Fibroblast of peridontal ligament (primary cell): ENCODE data around the gene B4GALT6.
"Not testable (repeated sequence)": the region's sequence is repeated elsewhere in the genome, so short reads cannot be mapped to it uniquely, and the experiment has no call there.

Experiments used
- DNase-seq: peaks from one replicate; pipeline ENCODE4 v3.0.0-alpha.2; 2010; ENCODE audit errors: extremely low read depth

Gene B4GALT6, protein sequence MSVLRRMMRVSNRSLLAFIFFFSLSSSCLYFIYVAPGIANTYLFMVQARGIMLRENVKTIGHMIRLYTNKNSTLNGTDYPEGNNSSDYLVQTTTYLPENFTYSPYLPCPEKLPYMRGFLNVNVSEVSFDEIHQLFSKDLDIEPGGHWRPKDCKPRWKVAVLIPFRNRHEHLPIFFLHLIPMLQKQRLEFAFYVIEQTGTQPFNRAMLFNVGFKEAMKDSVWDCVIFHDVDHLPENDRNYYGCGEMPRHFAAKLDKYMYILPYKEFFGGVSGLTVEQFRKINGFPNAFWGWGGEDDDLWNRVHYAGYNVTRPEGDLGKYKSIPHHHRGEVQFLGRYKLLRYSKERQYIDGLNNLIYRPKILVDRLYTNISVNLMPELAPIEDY

DNA sequence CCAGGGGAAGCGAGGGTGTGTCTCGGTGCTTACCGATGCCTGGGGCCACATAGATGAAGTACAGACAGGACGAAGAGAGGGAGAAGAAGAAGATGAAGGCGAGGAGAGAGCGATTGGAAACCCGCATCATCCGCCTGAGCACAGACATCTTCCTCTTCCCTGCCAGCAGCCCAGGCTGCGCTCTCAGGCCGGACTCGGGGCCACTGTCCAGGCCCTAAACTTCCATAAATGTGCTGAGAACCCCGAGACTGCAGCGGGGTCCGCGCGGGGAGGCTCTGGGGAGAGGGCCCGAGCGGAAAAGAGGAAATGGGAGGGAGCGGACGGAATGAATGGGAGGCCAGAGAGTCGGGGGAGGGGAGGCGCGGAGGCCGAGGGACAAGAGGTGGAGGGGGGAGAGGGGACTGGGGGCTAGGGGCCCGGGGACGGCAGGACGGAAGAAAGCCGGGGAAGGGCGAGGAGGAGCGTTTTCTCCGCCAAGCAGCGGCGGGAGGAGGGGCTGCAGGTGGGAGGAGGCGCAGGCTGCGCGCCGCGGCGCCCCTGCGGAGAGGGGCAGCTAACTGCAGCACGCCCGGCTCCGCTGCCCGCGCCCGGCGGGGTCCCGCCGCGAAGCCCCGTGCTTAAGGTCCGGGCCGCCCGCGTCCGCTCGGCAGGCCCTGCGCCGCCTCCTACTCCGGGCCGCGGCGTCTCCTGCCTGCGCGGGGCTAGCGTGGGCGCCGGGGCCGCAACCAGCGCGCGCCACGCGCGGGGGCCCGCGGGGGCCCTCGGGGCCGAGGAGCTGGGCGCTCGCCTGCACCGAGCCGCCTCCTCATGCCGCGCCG lies at the start of gene B4GALT6:
TSS of gene B4GALT6 (minus strand) at position 303 of the 818 bp plus-strand sequence. CDS start at position 148, 155 bp downstream.
- DNase-seq = no peak

DNA sequence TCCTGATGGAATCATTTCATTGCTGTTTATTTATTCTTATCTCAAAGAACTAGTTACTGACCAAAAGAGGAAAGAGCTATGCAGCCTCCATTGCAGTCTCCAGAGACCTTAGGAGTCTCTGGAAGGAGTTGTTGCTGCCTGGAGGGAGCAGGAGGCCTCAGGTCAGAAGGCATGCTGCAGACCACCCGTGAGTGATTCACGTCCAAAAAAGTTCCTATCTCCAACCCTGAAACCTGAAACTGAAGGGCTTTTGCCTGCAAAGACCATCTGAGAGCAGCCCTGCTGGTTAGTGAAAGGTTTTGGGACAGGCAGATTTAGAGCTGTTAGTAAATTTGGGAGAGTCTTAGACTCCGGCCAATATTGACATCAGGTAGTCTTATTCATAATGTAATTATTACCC lies 47.2 kb upstream of the B4GALT6 start:
- DNase-seq = no peak

DNA sequence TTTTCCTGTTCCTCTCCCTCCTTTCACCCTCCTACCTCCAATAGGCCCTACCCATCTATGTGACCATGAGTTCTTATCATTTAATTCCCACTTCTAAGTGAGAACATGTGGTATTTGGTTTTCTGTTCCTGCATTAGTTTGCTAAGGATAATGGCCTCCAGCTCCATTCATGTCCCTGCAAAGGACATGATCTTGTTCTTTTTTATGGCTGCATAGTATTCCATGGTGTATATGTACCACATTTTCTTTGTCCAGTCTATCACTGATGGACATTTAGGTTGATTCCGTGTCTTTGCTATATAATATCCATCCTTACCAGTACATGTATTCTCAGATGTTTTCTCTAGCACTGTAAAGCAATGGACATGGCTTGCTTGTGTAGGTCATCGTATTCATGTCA lies 44.8 kb upstream of the B4GALT6 start:
- DNase-seq = not testable (repeated sequence)

DNA sequence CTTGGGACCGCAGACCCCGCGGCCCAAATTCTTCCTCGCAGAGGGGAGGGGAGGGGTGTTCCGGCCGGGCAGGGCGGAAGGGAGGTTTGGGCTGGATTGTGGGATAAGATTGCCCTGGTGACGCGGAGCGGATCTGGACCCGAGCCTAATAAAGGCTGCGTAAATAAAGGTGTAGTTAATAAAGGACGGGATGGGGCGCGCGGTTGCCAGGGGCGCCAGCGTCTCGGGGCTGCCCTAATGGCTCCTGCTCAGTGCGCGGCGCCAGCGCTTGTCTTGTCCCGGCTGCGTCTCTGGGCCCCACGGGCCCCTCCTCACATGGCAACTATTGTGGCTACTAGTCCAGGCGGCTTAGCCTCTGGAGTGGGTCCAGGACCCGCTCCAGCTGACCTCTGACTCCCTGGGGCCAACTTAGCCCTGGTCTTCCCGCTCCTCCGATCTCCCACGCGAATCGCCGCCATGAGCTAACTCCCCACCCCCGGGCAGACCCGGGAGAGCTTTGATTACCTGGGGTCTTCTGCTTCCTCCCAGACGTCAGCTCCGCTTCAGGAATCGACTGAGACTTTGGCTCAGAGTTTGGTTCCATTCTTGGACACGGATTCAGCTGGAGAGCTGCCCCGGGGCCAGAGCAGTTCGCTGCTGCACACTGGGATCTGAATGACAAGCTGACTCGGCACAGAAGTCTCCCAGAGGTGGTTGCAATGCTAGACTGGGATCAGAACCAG lies 39.8 kb upstream of the B4GALT6 start:
- DNase-seq = peak; percentile 16

DNA sequence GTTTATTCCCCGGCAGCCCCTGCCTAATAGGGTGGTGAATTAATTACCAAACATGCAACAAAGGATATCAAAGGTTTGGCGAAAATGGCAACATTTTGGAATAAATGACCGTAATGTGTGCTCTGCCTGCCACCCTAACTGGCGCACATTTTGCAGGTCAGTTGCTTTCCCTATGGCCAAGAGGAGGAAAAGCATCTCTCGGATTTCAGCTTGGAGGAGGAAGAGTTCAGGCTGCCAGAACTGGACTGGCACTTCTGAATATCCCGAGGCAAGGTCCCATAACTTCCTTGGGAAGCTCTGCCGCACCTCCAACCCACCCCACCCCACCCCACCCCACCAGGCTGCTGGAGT lies 39.2 kb upstream of the B4GALT6 start:
- DNase-seq = no peak

DNA sequence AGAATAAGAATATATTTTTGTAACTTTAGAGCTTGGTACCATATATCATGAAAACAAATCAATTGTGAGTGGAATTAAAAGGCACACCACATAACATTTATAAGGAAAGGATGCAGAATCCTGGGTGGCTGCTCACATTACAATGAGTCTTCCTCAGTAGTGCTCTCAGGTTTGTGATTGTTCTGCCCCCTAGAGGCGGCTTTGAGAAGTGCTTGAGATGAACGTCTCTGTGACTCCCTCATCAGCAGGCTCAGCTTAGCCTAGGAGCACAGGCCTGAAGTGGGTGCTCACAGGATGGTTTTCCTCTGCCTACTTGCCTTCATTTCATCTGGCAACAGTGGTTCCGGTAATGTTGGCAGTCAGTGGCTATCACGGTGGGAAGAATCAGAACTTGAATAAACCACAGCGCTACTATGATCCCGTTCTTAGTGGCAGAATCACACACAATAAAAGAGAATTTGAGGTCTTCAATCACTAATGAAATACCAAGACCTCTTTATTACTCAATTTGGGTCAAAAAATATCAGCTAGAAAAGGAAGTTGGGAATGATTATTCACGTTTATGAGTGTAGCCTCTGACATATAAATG lies 38.1 kb upstream of the B4GALT6 start:
- peak; percentile 83 for DNase-seq

DNA sequence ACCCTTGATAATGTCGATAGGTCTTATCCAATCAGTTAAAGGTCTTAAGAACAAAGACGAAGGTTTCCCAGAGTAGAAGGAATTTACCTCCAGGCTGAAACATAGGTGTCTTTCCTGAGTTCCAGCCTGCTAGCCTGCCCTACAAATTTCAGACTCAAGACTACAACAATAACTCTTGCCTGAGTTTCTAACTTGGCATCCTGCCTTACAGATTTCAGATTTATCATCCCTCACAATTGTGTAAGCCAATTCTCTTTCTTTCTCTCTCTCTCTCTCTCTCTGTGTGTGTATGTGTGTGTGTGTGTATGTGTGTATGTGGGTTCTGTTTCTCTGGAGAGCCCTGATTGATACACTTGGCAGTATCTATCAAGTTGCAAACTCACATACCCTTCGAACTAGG lies 37.2 kb upstream of the B4GALT6 start:
- no peak for DNase-seq

DNA sequence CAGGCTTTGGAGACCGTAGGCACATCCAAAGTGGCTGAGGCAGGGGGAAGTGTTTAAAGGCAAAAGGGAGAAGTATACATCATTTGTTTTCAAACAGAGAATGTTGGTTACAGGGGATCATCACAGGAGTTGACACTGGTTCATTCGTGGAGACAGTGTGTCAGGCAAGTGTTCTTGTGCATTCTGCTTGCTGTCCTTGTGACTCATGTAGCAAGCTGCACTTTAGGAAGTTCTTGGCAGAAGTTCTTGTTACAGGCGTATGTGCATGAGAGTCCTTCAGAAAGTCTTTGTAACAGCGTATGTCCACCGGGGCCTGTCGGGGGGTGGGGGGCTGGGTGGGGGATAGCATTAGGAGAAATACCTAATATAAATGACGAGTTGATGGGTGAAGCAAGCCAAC lies 36.5 kb upstream of the B4GALT6 start:
- no peak for DNase-seq

DNA sequence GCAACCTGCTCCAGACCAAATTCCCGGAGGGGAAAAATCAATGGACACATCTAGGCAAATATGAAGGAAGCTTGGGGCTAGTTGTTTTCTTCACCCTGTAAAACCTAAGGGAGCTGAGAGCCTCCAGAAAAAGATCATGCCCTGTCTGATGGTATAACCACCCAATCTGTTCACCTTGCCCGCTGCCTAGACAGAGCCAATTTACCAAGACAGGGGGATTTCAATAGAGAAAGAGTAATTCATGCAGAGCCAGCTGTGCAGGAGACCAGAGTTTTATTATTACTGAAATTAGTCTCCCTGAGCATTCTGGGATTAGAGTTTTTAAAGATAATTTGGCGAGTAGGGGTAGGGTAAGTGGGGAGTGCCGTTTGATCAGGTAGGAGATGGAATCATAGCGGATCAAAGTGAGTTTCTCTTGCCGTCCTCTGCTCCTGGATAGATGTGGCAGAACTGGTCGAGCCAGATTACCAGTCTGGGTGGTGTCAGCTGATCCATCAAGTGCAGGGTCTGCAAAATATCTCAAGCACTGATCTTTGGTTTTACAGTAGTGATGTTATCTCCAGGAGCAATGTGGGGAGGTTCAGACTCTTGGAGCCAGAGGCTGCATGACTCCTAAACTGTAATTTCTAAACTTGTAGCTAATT lies 35.1 kb upstream of the B4GALT6 start:
- DNase-seq = no peak

DNA sequence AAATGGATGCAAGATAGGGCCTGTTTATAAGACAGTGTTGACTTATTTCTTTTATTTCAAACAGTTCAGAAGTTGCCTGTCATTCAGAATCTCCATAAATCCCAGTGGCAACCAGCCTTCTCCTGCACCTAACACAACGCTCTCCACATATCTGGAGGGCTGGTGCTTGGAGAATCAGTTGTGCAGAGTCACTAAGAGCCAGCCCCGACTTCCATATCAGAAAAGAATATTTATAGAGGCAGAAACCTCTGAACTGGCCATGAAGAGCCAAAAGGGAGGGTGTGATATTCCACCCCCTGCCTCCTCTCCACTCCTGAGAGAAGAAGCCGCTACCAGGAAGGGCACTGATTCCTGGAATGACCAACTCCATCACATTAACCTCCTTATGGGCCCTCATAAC lies 34.0 kb upstream of the B4GALT6 start:
- no peak for DNase-seq

DNA sequence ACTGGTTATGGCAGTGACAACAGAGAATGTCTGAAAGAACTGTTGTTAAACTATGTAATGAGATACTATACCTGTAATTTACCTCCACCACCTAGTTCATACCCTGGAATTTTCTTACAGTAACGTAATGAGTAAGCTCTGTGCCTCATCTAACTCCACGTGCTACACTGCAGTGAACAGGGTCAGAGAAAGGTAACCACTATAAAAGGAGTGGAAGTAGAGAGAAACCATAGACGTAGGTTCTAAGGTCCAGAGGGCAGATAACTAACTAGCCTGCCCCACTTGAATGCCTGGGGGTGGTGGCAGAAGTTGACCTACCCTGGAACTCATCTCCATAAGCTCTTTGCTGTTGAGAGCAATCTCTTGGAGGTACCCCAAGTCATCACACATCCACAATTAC lies 32.0 kb upstream of the B4GALT6 start:
- no peak for DNase-seq

DNA sequence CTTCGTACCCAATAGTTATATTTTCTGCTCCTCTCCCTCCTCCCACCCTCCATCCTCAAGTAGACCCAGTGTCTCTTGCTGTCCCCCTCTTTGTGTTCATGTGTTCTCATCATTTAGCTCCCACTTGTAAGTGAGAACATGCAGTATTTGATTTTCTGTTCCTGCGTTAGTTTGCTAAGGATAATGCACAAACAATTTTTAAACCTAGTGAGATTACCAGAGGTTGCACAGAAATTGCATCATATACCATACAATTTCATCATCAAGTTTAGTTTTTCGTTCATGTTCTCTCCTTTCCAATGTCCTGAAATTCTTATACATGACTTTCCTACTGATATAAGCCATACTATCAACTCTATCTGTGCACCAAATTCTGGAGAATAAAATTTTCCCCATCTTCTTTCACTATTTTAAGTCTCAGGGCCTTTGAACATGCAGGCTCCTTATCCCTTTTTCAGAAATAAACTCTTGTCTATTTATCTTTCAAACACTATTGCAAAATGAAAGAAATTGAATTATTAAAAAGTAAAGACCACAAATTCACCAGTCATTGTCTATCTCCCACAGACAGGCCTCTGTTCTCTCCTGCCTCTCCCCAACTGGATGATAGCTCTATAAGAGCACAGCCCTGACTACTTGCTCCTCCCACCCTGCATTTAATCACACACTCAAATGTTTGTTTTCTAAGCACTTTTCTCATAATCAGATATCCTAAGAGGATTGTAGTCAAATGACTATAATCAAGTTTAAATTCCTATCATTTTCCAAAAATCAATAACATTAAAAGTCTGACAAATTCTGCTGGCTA lies 27.2 kb upstream of the B4GALT6 start:
- no peak for DNase-seq

DNA sequence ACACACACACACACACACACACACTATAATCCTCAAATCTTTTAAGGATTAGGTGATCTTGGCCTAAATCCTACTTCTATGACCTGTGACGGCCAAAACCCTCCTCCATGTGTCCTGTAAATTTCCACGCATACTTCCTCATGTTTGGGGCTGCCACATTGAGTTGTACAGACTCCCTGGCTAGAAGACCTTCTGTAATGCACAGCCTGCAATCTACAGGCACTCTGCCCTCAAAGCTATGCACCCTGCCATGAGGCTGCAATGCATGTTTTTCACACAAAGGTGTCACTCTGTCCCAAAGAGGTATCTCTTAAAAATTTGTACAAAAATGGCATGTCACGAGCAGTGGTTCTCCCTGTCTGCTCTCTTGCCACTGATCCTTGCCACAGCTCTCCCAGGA lies 26.4 kb upstream of the B4GALT6 start:
- DNase-seq = no peak

DNA sequence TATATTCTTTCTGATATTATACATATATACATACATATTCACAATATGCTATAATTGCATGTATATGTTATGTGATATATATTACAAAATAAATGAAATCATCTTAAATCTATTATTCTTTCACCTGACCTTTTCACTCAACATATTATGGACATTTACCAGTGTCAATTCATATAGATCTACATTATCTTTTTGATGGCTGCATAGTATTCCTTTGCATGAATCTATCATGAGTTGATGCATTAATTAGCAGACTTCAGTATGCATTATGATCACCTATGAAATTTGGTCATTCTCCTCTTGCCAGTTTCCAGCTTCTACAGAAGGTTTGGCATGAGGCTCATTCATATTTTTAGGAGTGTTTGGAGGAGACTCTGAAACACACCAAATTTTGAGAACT lies 23.4 kb upstream of the B4GALT6 start:
- DNase-seq = no peak

DNA sequence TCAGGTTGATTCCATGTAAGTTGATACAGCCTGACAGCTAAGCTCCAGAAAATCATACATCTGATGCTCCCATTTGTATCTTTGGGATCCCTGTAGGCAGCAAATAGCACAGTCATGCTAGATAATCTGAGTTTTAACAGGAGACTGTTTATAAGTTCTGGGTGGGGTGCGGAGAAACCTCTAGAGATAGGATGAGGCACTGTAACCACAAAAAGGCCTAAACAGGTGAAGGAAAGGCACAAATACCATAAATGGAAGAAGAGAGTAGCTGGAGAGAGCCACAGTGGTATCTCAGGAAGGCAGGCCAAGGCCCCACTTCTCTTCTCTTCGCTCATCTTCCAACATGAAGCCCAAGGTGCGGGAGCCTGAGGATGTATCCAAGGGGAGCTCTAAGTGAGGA lies 18.1 kb upstream of the B4GALT6 start:
- DNase-seq = no peak

DNA sequence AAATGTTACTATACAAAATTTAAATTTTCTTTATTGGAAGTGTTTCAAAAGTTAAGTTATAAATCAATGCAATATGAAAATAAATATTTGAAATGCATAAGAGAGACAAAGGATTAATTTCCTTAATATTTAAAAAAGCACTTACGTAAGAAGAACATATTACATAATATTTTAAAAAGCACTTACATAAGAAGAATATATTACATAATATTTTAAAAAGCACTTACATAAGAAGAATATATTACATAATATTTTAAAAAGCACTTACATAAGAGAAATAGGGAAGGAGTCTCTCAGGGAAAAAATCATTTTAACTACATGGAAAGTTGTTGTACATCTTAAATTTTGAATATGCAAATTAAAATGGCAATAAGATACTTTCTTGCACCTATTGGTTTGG lies 17.4 kb upstream of the B4GALT6 start:
- no peak for DNase-seq

DNA sequence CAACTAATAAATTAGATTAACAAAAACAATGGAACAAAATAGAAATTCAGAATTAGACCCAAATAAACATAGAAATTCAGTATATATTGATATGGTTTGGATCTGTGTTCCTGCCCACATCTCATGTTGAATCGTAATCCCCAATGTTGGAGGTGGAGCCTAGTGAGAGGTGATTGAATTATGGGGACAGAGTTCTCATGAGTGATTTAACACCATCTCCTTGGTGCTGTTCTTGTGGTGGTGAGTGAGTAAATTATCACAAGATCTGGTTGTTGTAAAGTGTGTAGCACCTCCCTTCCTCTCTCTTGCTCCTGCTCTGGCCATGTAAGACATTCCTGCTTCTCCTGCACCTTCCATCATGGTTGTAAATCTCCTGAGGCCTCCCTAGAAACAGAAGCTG lies 16.6 kb upstream of the B4GALT6 start:
- no peak for DNase-seq

DNA sequence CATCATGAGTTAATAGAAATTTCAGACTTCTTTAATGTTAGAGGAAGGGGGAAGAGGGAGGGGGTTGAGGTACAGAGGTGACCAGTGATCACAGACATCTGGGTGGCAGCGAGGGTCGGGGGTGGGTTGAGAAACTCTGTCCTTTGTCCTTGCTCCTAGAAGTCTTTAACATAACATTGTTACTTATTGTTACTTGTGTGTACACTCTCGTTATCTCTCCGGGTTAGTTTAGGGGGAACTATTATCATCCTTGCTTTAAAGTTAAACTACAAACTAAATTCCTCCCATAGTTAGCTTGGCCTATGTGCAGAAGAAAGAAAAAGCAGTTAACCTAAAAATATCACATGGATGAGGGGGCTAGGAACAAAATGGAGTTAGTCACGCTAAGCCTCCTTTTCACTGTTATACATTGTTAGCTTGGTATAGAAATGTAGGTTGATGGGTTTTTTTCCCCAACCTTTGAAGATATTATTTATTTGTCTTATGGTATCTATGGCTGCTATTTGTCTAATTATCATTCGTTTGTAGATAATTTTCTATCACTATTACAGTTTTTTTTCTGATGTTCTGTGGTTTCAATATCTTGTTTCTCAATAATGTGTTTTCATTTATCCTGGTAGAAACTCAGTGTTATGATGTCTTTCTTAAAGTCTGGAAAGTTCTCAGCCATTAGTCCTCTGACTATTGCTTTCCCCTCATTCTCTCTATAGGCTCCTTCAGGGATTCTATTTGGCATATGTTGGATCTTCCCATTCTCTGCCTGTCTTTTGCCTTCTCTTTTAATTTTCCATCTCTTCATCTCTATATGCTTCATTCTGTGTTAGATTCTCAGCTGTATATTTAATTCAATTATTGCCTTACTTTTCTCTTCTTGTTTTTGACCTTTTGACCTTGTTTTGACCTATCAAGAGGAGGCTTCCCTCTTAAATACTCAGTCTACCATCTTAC lies 13.2 kb upstream of the B4GALT6 start:
- DNase-seq = no peak

DNA sequence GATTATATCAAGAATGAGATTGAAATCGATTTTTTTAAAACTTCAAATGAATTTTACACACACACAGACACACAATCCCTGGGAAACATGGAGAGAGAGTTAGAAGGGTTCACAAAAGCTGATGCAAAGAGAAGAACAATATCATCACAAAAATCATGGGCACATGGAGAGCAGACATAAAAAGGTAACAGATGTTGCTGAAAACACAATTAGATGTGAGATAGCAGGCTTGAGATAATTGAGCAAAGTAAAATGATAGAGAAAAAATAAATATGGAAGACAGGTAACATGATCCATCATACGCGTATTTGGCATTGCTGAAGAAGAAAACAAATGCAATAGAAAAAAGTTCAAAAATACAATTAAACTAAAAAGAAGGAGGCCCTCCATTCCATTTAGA lies 11.6 kb upstream of the B4GALT6 start:
- DNase-seq = no peak

DNA sequence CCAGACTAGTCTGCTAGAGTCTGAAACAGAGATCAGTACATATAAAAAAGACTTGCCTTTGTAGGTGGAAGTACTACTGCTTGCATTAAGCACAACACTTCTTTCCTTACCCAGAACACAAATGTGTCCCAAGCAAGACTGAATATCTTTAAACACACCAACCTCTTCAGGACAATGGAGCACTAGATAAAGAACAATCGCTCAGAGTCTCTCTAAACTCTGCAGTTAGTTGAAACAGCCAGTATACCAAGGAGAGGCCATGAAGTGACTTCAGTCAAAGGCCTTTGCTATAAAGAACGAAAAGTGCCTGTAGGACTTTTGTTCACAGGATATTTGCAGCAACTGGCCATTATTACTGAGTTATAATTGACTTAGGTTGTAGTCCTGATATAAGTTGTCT lies 9.9 kb upstream of the B4GALT6 start:
- no peak for DNase-seq
